Smooth muscle cell of the umbilical artery (primary cell): Measurements from ENCODE around the gene RNF113B. TPM values are rescaled to one million over a fixed set of nuclear protein-coding genes. Genes with fewer than 3 reads are reported as not detected.

Source experiments
- total RNA-seq: library from RNA; depleted of rRNA; stranded (reverse); fragments of >200 nt; gene quantifications from 2 replicates; pipeline ENCODE4 v1.2.3, GENCODE V29; 2014

Gene RNF113B
- total RNA-seq: not detected in 2 replicates

DNA sequence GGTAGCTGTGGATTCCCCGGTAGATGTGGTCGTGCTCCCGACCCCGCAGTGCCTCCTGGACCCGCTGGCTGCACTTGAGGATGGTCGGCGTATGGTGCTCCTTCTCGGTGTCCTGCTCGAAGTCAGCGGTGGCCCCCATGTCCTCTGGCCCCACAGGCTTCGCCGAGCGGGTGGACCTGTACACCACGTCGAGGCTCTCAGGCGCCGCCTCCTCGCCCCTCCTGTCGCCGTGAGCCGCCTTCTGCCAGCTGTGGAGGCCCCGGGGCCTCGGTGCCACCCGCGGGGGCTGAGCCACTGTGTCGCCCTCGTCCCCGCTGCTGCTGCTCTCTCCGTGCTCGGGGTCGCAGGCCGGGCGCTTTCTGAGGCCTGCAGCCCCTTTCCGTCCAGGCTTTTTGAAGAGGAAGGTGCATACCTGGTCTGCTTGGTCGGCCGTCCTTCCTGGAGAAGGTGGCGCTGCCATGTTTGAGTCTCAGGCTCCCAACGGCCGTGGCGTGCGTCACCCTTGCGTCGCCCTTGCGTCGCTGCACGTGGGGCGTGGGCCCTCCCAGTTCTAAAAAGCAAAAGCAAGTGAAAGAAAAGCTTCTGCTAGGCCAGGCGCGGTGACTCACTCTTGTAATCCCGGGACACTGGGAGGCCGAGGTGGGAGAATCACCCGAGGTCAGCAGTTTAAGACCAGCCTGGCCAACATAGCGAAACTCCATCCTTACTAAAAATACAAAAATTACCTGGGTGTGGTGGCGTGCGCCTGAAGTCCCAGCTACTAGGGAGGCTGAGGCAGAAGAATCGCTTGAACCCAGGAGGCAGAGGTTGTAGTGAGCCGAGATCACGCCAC lies at the start of gene RNF113B:
TSS of gene RNF113B (minus strand) at position 493 of the 832 bp plus-strand sequence. CDS start at position 460, 33 bp downstream.

DNA sequence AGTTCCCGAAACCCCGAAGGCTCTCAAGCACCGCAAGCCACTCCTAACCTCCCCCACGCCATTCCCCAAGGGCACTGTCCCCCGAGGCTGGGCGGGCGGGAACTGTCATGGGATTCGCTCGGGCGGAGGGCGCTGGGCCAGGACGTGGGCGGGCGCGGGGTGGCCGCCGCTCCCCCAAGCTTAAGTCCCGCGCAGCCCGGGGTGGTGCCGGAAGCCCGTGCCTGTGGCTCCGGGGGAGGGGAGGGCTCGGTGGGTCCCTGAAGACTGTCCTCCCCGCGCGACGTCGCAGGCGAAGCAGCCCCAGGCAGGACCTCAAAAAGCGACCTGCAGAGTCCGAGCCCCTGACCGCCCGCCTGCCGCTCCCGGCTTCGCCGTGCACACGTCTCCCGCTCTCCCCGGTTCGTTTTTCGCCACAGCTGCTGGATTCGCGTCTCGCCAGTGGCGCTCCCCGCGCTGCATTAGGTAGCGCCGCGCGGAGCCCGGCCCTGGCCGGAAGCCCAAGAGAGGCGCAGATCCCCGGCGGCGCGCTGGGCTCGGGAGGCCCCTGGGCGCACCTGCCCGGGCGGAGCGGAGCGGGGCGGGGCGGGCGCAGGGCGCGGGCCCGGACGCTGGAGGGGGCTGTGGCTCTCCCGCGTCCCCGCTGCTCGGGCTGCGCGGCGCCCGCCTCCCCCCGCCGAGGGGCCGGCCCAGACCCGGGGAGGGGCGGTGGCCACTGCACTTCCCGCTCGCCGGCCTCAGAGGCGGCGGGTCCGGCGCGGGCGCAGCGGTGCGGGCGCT lies 34.5 kb downstream of the RNF113B start, which contains the start of gene FARP1:
TSS of gene FARP1 (plus strand) at position 715 of the 777 bp plus-strand sequence. CDS start 70,149 bp downstream, outside the sequence.

Other genes starting within 250 kb of the RNF113B start
- 155 and 283 TPM in 2 replicates for gene IPO5, start 223.6 kb downstream of the RNF113B start, total RNA-seq
- gene FARP1, start 34.2 kb downstream of the RNF113B start, total RNA-seq: 33.9 and 60.7 TPM in 2 replicates